RCC 7860 (cell line): ENCODE results near the gene SPTBN2.

Source experiments
- DNase-seq: peaks from one replicate; pipeline ENCODE4 v3.0.0-alpha.2; 2015; ENCODE audit warnings: low spot score
- FAIRE-seq: peaks from 2 replicates; lab custom pipeline; 2012; peaks lifted over from hg19 to GRCh38; lab: Jason Lieb, UNC

Gene SPTBN2

DNA sequence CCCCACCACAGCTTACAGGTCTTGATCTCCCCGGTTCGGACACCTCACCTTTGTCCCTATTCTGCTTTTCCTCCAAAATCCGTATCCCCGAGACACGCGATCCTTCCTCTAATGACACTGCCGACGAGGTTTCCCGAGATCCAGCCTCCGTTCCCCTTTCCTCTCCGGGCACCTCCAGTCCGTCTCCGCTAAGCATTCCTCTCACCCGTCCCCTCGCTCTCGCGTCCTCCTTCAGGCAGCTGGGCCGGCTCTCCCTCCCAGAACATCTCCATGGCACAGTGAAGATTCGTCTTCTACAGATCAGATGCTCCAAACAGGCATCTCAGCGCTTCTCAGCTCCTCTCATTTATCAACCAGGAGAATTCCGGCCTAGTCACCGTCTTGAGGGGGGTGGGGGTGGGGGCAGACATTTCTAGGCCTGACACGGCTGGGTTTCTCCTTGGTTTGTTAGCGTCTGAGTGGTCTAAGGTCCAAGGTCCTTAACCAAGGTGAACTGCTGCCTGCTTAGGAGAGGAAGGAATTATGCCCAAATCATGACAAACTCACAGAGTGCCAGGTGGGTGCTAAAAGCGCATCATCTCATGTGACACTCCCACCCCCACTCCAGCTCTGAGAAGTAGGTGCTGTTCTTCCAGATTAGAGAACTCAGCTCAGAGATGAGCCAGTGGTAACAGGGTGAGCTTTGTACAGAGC lies at the start of gene SPTBN2:
Gene SPTBN2 (minus strand): TSS at position 524 of the 693 bp plus-strand sequence. CDS start 7,976 bp downstream, outside the sequence.
- FAIRE-seq, result no peak
- no peak for DNase-seq

DNA sequence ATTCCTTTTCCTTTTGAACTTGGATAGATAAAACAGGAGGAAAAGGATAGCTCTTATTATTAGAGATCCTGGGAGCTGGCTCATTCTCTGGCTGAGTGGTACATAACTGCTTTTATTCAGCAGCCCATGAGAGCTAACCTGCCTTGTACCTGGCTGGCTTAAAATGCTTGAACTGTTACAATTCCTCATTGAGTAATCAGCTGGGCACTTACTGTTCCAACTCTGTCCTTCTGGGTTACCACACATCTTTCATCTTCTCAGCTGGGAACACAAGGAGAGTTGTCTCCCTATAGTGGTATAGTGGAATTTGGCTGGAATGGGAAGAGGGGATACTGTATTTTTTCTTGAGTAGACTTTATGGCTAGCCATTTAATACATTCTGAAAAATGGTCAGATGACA lies 39.8 kb upstream of the SPTBN2 start:
- no peak for FAIRE-seq

DNA sequence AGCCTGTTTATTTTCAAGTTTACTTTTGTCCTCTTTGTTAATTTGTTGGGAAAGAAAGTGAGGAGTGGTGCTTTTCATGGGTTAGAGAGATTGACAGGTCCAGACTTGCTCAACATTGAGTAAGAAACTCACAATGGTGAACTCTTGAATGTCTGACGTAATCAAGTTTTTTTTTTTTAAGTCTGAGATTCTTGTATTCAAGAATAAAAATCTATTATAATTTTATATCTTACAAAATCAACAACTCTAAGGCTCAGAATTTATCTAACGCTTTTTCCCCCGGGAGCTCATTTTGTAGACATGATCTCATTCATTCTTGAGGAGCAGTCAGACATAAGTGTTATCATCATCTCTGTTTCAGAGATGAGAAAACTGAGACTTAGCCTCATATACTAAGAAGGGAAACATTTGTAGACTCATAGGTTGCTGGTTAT lies 39.1 kb upstream of the SPTBN2 start:
- peak; percentile 91 for FAIRE-seq
- DNase-seq, result peak; percentile 77

More for the DNA sequence above, 39.8 kb upstream of the SPTBN2 start:
- peak; percentile 34 for DNase-seq

GRCh38 chr11:66767666-66768065 lies 38.6 kb upstream of the SPTBN2 start:
- FAIRE-seq, result no peak

DNA sequence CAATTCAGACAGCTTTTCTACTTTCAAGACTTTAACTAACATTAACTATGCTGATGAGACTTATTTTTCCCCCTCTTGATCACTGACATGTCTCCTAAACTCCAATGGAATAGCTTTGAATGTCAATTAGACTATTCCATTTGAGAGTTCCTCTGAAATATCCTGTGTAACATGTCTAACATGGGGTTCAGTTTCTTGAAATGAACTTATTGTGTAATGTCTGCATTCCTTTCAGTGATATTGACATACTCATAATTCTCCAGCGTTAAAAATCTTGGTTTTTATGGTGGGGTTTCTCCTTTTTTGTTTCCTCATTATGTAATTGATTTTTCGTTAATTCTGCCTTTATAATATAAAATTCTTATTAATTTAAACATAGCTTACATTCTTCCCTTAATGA lies 37.7 kb upstream of the SPTBN2 start:
- FAIRE-seq (no peak), DNase-seq (no peak)

More at GRCh38 chr11:66767666-66768065, 38.6 kb upstream of the SPTBN2 start:
- DNase-seq, result peak; percentile 27

GRCh38 chr11:66762088-66762487 lies 33.1 kb upstream of the SPTBN2 start:
- no peak for DNase-seq
- no peak for FAIRE-seq

DNA sequence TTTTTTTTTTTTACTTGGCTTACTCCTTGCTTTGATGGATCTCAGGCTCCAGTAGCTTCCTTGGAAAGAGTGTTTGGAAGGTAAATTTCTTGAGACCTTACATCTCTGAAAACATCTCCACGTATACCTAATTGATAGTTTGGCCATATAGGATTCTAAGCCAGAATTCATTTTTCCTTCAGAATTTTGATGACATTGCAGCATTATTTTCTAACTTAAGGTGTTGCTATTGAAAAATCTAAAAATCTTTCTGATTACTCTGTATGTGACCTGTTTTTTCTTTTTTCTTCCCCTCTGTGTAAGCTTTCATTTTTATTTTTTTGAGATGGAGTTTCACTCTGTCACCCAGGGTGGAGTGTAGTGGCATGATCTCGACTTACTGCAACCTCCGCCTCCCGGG lies 23.1 kb upstream of the SPTBN2 start:
- DNase-seq (no peak), FAIRE-seq (no peak)

- no peak for FAIRE-seq
- no peak for DNase-seq
Observed at GRCh38 chr11:66749091-66749490, 20.1 kb upstream of the SPTBN2 start.

- no peak for DNase-seq
- no peak for FAIRE-seq
Observed at GRCh38 chr11:66747480-66747879, 18.5 kb upstream of the SPTBN2 start.

GRCh38 chr11:66745356-66746235 lies 16.6 kb upstream of the SPTBN2 start:
- DNase-seq (no peak), FAIRE-seq (no peak)

- DNase-seq, result peak; percentile 78
- FAIRE-seq, result no peak
Observed at GRCh38 chr11:66744485-66745355, 15.7 kb upstream of the SPTBN2 start.

DNA sequence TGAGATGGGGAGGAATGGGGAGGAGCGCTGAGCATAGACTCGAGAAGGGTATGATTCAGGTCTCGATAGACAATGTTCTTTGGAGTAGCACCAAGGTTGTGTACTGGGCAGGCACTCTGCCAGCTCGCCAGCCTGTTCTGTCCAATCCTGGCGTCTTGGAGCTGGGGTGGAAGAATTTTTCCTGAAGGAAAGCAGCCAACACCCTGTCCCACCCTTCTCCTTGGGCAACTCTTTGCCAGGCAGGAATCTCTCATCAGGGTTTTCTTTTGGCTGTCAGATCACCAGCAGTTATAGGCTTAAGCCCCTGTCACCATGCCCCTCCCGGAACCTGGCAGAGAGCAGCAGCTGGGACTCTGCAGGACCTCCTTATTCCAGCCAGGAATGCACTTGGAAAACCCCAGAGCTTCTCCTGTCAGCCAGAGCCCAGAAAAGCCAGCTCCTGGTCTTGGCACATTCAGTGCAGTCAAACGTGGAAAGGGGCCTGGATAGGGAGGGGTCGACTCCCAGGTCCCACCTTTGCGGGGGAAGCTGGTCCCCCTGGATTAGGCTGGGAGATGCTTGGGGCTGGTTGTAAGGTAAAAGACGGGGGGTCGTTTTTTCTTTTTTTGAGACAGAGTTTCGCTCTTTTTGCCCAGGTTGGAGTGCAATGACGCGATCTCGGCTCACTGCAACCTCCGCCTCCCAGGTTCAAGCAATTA lies 14.4 kb upstream of the SPTBN2 start:
- FAIRE-seq, result no peak
- no peak for DNase-seq

DNA sequence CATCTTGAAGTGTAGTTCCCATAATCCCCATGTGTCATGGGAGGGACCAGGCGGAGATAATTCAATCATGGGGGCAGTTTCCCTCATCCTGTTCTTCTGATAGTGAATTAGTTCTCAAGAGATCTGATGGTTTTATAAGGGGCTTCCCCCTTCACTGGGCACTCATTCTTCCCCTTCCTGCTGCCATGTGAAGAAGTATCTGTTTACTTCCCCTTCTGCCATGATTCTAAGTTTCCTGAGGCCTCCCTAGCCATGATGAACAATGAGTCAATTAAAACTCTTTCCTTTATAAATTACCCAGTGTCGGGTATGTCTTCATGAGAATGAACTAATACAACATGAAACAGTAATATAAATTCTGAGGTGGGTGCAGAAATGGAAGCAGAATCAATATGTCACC lies 12.1 kb upstream of the SPTBN2 start:
- no peak for DNase-seq
- no peak for FAIRE-seq

- no peak for FAIRE-seq
Observed at GRCh38 chr11:66739983-66740382, 11.0 kb upstream of the SPTBN2 start.

DNA sequence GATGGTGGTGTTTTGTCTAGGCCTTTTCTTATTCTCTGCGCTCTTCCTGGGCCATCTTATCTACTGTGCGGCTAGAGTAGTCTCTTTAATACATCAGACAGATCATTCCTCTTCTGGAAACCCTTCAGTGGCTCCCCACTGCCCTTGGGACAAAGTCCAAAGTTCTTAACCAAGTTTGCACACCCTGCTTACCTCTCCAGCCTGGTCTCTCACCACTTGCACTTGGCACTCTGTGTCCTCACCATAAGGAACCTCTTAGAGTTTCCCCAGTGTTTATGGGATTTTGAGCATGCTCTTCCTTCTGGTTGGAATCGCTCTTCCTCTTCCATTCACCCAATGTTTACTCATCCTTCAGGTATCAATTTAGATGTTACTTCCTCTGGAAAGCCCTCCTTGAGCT lies 5.2 kb upstream of the SPTBN2 start:
- no peak for DNase-seq
- FAIRE-seq, result no peak

More at GRCh38 chr11:66739983-66740382, 11.0 kb upstream of the SPTBN2 start:
- no peak for DNase-seq

- no peak for FAIRE-seq
- DNase-seq, result no peak
Observed at GRCh38 chr11:66729447-66729846, 431 bp upstream of the SPTBN2 start.

GRCh38 chr11:66728038-66728692 lies 851 bp downstream of the SPTBN2 start:
- FAIRE-seq (no peak), DNase-seq (no peak)

- no peak for FAIRE-seq
- DNase-seq, result no peak
Observed at GRCh38 chr11:66727282-66728037, 1.6 kb downstream of the SPTBN2 start.

DNA sequence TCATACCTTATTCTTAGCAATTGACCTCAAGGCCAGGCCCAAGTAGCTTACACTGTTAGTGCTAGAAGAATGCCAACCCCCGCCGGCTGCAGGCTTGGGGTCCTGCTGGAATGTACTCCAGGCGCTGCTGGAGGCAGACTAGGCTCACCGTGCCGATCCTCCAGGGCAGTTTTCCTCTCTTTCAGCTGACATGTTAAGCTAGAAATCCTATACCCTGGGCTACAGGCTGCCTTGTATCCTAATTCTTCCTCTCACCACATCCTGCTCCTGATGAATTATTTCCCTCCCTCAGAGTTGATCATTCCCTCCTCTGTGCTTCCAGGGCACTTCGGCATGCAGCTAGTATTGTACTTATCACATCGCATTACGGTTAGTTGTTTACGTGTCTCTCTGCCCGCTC lies 3.4 kb downstream of the SPTBN2 start:
- DNase-seq, result no peak

More for the DNA sequence above, 3.4 kb downstream of the SPTBN2 start:
- FAIRE-seq, result no peak
